ENCODE data around the gene MSRB1. TPM values are rescaled to one million over a fixed set of nuclear protein-coding genes. Genes with fewer than 3 reads are reported as not detected.

The MSRB1 gene
- total RNA-seq, 1 donor: 14.3 TPM

DNA sequence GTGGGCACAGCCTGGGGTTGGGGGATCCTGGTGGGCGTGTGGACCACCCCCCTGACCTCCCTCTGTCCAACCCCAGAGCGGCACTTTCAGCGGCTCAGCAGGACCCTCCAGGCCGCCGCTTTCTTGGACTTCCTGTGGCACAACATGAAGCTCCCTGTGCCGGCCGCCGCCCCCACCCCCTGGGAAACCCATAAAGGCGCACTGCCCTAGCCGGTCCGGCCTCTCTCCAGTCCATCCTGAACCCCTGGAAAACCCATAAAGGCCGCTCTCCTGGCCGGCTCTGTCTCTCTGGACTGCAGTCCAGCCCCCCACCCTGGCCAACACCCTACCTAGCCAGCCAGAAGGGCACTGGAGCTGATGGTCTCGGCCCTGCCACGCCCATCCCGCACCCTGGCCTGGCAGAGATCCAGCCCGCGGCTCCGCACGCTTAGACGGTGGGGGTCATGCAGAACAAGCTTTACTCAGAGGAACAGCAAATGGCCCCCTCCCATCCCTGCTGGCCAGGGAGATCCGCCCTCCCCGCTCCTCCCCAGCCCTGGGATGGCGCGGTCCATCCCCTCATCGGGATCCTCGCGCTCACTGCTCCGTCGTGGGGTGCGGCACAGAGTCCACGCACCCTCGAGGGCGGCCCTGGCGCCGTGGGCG lies 35.6 kb upstream of the MSRB1 start:
- no peak for DNase-seq (ENCODE audit: low read depth)
- no peak overlapping the region for H3K4me3 ChIP-seq (ENCODE audit: low read depth, low read length)
- TF ChIP-seq, protein P1, sequence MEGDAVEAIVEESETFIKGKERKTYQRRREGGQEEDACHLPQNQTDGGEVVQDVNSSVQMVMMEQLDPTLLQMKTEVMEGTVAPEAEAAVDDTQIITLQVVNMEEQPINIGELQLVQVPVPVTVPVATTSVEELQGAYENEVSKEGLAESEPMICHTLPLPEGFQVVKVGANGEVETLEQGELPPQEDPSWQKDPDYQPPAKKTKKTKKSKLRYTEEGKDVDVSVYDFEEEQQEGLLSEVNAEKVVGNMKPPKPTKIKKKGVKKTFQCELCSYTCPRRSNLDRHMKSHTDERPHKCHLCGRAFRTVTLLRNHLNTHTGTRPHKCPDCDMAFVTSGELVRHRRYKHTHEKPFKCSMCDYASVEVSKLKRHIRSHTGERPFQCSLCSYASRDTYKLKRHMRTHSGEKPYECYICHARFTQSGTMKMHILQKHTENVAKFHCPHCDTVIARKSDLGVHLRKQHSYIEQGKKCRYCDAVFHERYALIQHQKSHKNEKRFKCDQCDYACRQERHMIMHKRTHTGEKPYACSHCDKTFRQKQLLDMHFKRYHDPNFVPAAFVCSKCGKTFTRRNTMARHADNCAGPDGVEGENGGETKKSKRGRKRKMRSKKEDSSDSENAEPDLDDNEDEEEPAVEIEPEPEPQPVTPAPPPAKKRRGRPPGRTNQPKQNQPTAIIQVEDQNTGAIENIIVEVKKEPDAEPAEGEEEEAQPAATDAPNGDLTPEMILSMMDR (IDR thresholded peaks at IDR 0.05; ENCODE audit: insufficient read depth, low read length): no peak

DNA sequence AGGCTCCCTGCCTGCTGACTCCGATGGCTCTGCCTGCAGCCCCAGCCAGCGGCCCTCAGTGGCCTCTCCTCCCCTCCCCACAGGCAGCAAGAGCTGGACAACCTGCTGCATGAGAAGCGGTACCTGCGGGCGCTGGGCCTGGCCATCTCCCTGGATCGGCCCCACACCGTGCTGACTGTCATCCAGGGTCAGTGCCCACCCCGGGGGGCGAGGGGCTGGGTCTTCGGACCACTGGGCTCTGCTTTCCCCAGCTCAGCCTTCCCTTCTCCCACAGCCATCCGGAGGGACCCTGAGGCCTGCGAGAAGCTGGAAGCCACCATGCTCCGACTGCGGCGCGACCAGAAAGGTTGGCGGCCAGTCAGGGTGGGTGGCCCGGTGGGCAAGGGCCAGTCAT lies 34.9 kb upstream of the MSRB1 start:
- TF ChIP-seq, protein P1 (IDR thresholded peaks at IDR 0.05; ENCODE audit: insufficient read depth, low read length): no peak
- no peak for DNase-seq (ENCODE audit: low read depth)
- H3K4me3 ChIP-seq (ENCODE audit: low read depth, low read length): no peak overlapping the region

DNA sequence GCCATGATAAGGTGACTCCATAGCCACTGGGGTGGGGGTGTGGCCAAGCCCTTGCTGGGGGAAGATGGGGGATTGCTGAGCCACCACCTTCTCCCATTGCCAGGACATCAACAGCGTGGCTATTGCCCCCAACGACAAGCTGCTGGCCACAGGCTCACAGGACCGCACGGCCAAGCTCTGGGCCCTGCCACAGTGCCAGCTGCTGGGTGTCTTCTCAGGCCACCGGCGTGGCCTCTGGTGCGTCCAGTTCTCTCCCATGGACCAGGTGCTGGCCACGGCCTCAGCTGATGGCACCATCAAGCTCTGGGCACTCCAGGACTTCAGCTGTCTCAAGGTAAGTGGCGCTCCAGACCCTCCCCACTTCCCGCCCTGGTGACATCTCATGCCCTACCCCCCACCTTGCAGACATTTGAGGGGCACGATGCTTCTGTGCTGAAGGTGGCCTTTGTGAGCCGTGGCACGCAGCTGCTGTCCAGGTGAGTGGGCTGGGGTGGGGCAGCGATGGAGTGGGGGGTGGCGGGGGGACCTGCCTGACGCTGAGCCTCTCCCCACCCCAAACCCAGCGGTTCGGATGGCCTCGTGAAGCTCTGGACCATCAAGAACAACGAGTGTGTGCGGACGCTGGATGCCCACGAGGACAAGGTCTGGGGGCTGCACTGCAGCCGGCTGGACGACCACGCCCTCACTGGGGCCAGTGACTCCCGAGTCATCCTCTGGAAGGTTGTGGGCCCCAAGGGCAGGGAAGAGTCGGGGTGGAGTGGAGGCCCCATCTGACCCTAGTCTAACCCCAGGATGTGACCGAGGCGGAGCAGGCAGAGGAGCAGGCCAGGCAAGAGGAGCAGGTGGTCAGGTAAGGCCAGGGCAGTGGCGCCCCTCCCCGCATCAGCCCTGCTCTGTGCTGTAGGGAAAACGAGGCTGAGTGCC lies 34.2 kb upstream of the MSRB1 start:
- TF ChIP-seq, protein P1 (IDR thresholded peaks at IDR 0.05; ENCODE audit: insufficient read depth, low read length): no peak
- no peak overlapping the region for H3K4me3 ChIP-seq (ENCODE audit: low read depth, low read length)
- no peak for DNase-seq (ENCODE audit: low read depth)

DNA sequence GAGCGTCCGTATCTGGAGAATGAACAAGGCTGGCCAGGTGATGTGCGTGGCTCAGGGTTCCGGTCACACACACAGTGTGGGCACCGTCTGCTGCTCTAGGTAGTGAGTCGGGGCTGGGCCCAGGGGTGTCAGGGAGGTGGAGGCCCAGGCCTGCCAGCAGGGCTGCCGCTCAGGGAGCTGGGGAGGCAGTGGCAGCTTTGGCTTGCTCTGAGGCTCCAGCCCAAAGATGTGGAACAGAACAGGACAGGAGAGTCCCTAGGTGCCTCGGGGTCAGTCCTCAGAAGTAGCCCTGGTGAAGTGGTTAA lies 33.2 kb upstream of the MSRB1 start:
- DNase-seq (ENCODE audit: low read depth): no peak
- TF ChIP-seq, protein P1 (IDR thresholded peaks at IDR 0.05; ENCODE audit: insufficient read depth, low read length): no peak
- no peak overlapping the region for H3K4me3 ChIP-seq (ENCODE audit: low read depth, low read length)

DNA sequence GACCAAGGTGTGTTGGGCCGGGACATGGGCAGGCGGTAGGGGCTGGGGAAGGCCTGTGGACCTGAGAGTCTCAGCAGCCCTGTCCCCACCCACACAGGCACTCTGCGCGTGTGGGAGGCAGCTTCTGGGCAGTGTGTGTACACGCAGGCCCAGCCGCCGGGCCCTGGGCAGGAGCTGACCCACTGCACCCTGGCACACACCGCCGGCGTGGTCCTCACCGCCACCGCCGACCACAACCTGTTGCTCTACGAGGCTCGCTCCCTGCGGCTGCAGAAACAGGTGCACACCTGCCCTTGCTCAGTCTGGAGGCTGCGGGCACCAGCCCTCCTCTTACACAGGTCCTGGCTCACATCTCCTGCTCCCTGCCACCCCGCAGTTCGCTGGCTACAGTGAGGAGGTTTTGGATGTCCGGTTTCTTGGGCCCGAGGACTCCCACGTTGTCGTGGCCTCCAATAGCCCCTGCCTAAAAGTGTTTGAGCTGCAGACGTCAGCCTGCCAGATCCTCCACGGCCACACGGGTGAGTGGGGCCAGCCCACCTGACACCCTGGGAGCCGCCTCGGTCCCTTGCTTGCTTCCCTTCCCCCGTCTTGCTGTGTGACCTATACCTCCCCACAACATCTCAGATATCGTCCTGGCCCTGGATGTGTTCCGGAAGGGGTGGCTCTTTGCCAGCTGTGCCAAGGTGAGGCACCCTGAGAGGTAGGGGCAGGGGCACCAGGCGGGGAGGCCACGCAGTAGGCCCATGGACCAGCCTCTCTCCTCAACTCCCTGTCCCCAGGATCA lies 32.6 kb upstream of the MSRB1 start:
- TF ChIP-seq, protein P1 (IDR thresholded peaks at IDR 0.05; ENCODE audit: insufficient read depth, low read length): no peak

DNA sequence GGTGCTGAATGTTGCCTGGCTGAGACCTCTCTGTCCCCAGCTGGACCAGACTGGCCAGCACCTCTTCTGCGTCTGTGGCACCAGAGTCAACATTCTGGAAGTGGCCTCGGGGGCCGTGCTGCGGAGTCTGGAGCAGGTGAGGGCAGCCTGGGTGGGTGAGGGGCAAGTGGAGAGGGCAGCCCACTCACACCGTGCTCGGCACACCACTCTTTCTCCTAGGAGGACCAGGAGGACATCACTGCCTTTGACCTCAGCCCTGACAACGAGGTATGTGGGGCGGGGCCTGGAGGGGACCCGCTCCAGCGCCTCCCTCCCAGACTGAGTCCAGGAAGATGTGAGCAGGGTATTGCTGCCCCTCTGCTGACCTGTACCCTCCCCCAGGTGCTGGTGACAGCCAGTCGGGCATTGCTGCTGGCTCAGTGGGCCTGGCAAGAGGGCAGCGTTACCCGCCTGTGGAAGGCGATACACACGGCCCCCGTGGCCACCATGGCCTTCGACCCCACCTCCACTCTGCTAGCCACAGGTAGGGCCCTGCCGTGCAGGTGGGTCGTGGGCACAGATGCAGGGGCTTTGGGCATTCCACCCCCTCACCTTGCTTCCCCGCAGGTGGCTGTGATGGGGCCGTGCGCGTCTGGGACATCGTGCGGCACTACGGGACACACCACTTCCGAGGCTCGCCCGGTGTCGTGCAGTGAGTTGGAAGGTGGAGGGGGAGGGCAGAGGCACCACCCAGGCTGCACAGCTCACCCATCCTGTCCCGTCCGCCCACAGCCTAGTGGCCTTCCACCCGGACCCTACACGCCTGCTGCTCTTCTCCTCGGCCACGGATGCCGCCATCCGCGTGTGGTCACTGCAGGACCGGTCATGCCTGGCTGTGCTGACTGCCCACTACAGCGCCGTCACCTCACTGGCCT lies 31.4 kb upstream of the MSRB1 start:
- no peak overlapping the region for H3K4me3 ChIP-seq (ENCODE audit: low read depth, low read length)
- TF ChIP-seq, protein P1 (IDR thresholded peaks at IDR 0.05; ENCODE audit: insufficient read depth, low read length): no peak
- DNase-seq (ENCODE audit: low read depth): no peak

More for the DNA sequence above, 32.6 kb upstream of the MSRB1 start:
- DNase-seq (ENCODE audit: low read depth): no peak
- H3K4me3 ChIP-seq (ENCODE audit: low read depth, low read length): no peak overlapping the region
